K562 (cell line): ENCODE measurements around the gene TRABD2B. TPM values are rescaled to one million over a fixed set of nuclear protein-coding genes. Genes with fewer than 3 reads are reported as not detected.

Source experiments
- ATF7 ChIP-seq: fragments of 450-650 bp; IDR thresholded peaks from 2 replicates; pipeline ENCODE4 v1.7.1; 2014; ENCODE audit warnings: mild to moderate bottlenecking, moderate library complexity
- HNRNPH1 ChIP-seq: fragments of 200-400 bp; formaldehyde crosslinking; optimal IDR thresholded peaks from 2 replicates; pipeline ENCODE3; 2017; ENCODE audit warnings: low read depth, mild to moderate bottlenecking, low read length, moderate library complexity
- KDM1A ChIP-seq, 2 experiments: fragments of 450-650 bp; IDR thresholded peaks; 2 replicates each; pipeline ENCODE4 v1.6.1; 2016; ENCODE audit warnings: mild to moderate bottlenecking in 2 of 2
- MYNN ChIP-seq, 2 experiments: sonication (generic); formaldehyde crosslinking in 1 of 2; IDR thresholded peaks; 2 replicates each; pipeline versions ENCODE4 v1.5.0 to v1.6.1; 2016 to 2020; ENCODE audit warnings: antibody characterized with exemption in 1 of 2, missing genetic modification reagents in 1 of 2
- NR2C2 ChIP-seq, 2 experiments: fragments of 200-800 bp in 1 of 2; sonication (Bioruptor generic) in 1 of 2; sonication (generic) in 1 of 2; formaldehyde crosslinking in 1 of 2; IDR thresholded peaks; 2 replicates each; pipeline versions ENCODE4 v1.6.1 to v1.8.0; 2016 to 2022; ENCODE audit warnings: mild to moderate bottlenecking in 1 of 2, missing compliant biosample characterization in 1 of 2, missing genetic modification characterization in 1 of 2, missing genetic modification reagents in 1 of 2
- NR4A1 ChIP-seq, 2 experiments: fragments of 250-450 bp in 1 of 2; fragments of 450-650 bp in 1 of 2; sonication (Bioruptor Pico) in 1 of 2; IDR thresholded peaks; 2 replicates each; pipeline versions ENCODE4 v1.4.0 to v1.6.1; 2016 to 2020; ENCODE audit warnings: mild to moderate bottlenecking in 2 of 2, missing compliant biosample characterization in 1 of 2, missing genetic modification characterization in 1 of 2, moderate library complexity in 1 of 2
- RAD21 ChIP-seq, 2 experiments: fragments of 250-450 bp in 1 of 2; fragments of 450-650 bp in 1 of 2; sonication (Bioruptor Pico) in 1 of 2; formaldehyde crosslinking in 1 of 2; IDR thresholded peaks in 1 of 2; conservative IDR thresholded peaks in 1 of 2; 2 replicates each; pipeline versions ENCODE4 v1.4.0 to v1.8.0; 2020 to 2022; ENCODE audit warnings: mild to moderate bottlenecking in 2 of 2, moderate library complexity in 1 of 2
- RBM22 ChIP-seq: fragments of 200-400 bp; formaldehyde crosslinking; IDR thresholded peaks from 2 replicates; pipeline ENCODE4 v1.6.1; 2018; ENCODE audit warnings: low read length, low read depth; ENCODE audit not compliant: poor library complexity, severe bottlenecking
- RBM25 ChIP-seq: fragments of 200-400 bp; formaldehyde crosslinking; IDR thresholded peaks from 2 replicates; pipeline ENCODE4 v1.6.1; 2018; ENCODE audit warnings: low read length, low read depth, moderate library complexity; ENCODE audit not compliant: severe bottlenecking
- SNIP1 ChIP-seq: fragments of 450-650 bp; IDR thresholded peaks from 2 replicates; pipeline ENCODE4 v1.7.1; 2017; ENCODE audit warnings: low read depth, mild to moderate bottlenecking
- SREBF2 ChIP-seq: sonication (generic); formaldehyde crosslinking; IDR thresholded peaks from 2 replicates; pipeline ENCODE4 v1.4.0; 2020; ENCODE audit warnings: mild to moderate bottlenecking, missing genetic modification reagents
- TAF7 ChIP-seq: fragments of 450-650 bp; IDR thresholded peaks from 2 replicates; pipeline ENCODE4 v1.6.1; 2016; ENCODE audit warnings: missing genetic modification characterization, missing compliant biosample characterization
- THRA ChIP-seq: fragments of 450-650 bp; IDR thresholded peaks from 2 replicates; pipeline ENCODE4 v1.6.1; 2017; ENCODE audit warnings: mild to moderate bottlenecking, moderate library complexity
- ZNF165 ChIP-seq: fragments of 250-450 bp; sonication (Bioruptor Pico); IDR thresholded peaks from 2 replicates; pipeline ENCODE4 v1.4.0; 2020; ENCODE audit warnings: borderline replicate concordance
- ZNF175 ChIP-seq: fragments of 200-800 bp; sonication (Bioruptor generic); IDR thresholded peaks from 2 replicates; pipeline ENCODE4 v1.6.1; 2016; ENCODE audit warnings: low read depth, mild to moderate bottlenecking, missing genetic modification characterization, missing compliant biosample characterization
- ZNF639 ChIP-seq, 2 experiments: fragments of 200-800 bp in 1 of 2; sonication (Bioruptor generic) in 1 of 2; sonication (generic) in 1 of 2; formaldehyde crosslinking in 1 of 2; IDR thresholded peaks in 1 of 2; conservative IDR thresholded peaks in 1 of 2; 2 replicates each; pipeline versions ENCODE4 v1.5.0 to v1.6.1; 2016 to 2020; ENCODE audit warnings: missing compliant biosample characterization in 1 of 2, missing genetic modification characterization in 1 of 2, missing genetic modification reagents in 1 of 2
- polyA plus RNA-seq, 8 experiments: library from polyadenylated mRNA; depleted of rRNA in 4 of 8; stranded (reverse) in 5 of 8; unstranded in 3 of 8; fragments of >200 nt; fragmentation: Nextera tagmentation in 2 of 8; fragmentation: Illumina TruSeq in 1 of 8; extraction: Ambion mirVana in 2 of 8; extraction: Trizol in 1 of 8; gene quantifications; 2 replicates each; pipeline versions ENCODE4 v1.2.1 to v1.2.3, GENCODE V29; 2011 to 2014; ENCODE audit warnings: inconsistent platforms in 1 of 8, missing spikeins in 1 of 8
- total RNA-seq, 7 experiments: library from RNA; depleted of rRNA in 6 of 7; stranded (reverse); fragments of >200 nt in 6 of 7; fragmentation: Illumina TruSeq in 2 of 7; extraction: Trizol in 2 of 7; gene quantifications; 2 replicates each; pipeline versions ENCODE4 v1.2.1 to v1.2.3, GENCODE V29; 2011 to 2021; ENCODE audit warnings: low replicate concordance in 1 of 7
- TF ChIP-seq, protein P1 (sequence below): fragments of 450-650 bp; formaldehyde crosslinking; conservative IDR thresholded peaks from 2 replicates; pipeline ENCODE4 v1.4.0; 2022; ENCODE audit warnings: mild to moderate bottlenecking, missing genetic modification characterization
- TF ChIP-seq, protein P2 (sequence below): sonication (generic); formaldehyde crosslinking; IDR thresholded peaks from 2 replicates; pipeline ENCODE4 v1.8.0; 2023; ENCODE audit warnings: mild to moderate bottlenecking, missing genetic modification reagents

The TRABD2B gene
- total and polyA plus RNA-seq, 9 of the 15 experiments (the other 6 are each of a cell fraction or from before 2014, with no cell fraction given), result not detected

- peak in 1 of 2 experiments; percentile 81; a peak in 1 of 4 replicates for TF ChIP-seq ZNF639 (CRISPR knock-in tag; conservative IDR thresholded peaks at IDR 0.05 in 1 of 2, IDR thresholded peaks at IDR 0.05 in 1 of 2)
- TF ChIP-seq, protein P1, sequence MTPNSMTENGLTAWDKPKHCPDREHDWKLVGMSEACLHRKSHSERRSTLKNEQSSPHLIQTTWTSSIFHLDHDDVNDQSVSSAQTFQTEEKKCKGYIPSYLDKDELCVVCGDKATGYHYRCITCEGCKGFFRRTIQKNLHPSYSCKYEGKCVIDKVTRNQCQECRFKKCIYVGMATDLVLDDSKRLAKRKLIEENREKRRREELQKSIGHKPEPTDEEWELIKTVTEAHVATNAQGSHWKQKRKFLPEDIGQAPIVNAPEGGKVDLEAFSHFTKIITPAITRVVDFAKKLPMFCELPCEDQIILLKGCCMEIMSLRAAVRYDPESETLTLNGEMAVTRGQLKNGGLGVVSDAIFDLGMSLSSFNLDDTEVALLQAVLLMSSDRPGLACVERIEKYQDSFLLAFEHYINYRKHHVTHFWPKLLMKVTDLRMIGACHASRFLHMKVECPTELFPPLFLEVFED (CRISPR knock-in tag), result no peak
- TF ChIP-seq TAF7, result no peak
- no peak for TF ChIP-seq ATF7
- TF ChIP-seq RBM22, result no peak
- peak; percentile 53; the same call in 1 of the 2 replicates for TF ChIP-seq MYNN (IDR thresholded peaks at IDR 0.05)
- TF ChIP-seq MYNN (CRISPR knock-in tag; IDR thresholded peaks at IDR 0.05), result no peak
- TF ChIP-seq KDM1A (IDR thresholded peaks at IDR 0.05), result peak; percentile 28 to 29; a peak in 2 of 4 replicates
- peak; percentile 84; the same call in 1 of the 2 replicates for TF ChIP-seq ZNF165
- no peak for TF ChIP-seq SREBF2 (CRISPR knock-in tag)
- TF ChIP-seq RBM25, result peak; percentile 77
- no peak for TF ChIP-seq RAD21 (CRISPR knock-in tag; conservative IDR thresholded peaks at IDR 0.05 in 1 of 2, IDR thresholded peaks at IDR 0.05 in 1 of 2)
- 0 out of 2 replicates have a peak, but pooled peaks have one; percentile 12 for TF ChIP-seq ZNF175 (CRISPR knock-in tag)
- TF ChIP-seq THRA, result no peak
- TF ChIP-seq, protein P2, sequence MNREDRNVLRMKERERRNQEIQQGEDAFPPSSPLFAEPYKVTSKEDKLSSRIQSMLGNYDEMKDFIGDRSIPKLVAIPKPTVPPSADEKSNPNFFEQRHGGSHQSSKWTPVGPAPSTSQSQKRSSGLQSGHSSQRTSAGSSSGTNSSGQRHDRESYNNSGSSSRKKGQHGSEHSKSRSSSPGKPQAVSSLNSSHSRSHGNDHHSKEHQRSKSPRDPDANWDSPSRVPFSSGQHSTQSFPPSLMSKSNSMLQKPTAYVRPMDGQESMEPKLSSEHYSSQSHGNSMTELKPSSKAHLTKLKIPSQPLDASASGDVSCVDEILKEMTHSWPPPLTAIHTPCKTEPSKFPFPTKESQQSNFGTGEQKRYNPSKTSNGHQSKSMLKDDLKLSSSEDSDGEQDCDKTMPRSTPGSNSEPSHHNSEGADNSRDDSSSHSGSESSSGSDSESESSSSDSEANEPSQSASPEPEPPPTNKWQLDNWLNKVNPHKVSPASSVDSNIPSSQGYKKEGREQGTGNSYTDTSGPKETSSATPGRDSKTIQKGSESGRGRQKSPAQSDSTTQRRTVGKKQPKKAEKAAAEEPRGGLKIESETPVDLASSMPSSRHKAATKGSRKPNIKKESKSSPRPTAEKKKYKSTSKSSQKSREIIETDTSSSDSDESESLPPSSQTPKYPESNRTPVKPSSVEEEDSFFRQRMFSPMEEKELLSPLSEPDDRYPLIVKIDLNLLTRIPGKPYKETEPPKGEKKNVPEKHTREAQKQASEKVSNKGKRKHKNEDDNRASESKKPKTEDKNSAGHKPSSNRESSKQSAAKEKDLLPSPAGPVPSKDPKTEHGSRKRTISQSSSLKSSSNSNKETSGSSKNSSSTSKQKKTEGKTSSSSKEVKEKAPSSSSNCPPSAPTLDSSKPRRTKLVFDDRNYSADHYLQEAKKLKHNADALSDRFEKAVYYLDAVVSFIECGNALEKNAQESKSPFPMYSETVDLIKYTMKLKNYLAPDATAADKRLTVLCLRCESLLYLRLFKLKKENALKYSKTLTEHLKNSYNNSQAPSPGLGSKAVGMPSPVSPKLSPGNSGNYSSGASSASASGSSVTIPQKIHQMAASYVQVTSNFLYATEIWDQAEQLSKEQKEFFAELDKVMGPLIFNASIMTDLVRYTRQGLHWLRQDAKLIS (CRISPR knock-in tag), result no peak
- no peak for TF ChIP-seq SNIP1
- no peak for TF ChIP-seq HNRNPH1
- no peak for TF ChIP-seq NR4A1 (CRISPR knock-in tag; IDR thresholded peaks at IDR 0.05)
- TF ChIP-seq NR4A1 (tag; IDR thresholded peaks at IDR 0.05), result no peak
- no peak for TF ChIP-seq NR2C2 (CRISPR knock-in tag; IDR thresholded peaks at IDR 0.05)
- TF ChIP-seq NR2C2 (tag; IDR thresholded peaks at IDR 0.05), result 0 out of 2 replicates have a peak, but pooled peaks have one; percentile 19
These were observed 75.2 kb downstream of the TRABD2B start (continued) for GRCh38 chr1:47921935-47922415.
